ENCODE results near the gene UPP1.
"Not testable (repeated sequence)": the region's sequence is repeated elsewhere in the genome, so short reads cannot be mapped to it uniquely, and the experiment has no call there.

Gene UPP1

DNA sequence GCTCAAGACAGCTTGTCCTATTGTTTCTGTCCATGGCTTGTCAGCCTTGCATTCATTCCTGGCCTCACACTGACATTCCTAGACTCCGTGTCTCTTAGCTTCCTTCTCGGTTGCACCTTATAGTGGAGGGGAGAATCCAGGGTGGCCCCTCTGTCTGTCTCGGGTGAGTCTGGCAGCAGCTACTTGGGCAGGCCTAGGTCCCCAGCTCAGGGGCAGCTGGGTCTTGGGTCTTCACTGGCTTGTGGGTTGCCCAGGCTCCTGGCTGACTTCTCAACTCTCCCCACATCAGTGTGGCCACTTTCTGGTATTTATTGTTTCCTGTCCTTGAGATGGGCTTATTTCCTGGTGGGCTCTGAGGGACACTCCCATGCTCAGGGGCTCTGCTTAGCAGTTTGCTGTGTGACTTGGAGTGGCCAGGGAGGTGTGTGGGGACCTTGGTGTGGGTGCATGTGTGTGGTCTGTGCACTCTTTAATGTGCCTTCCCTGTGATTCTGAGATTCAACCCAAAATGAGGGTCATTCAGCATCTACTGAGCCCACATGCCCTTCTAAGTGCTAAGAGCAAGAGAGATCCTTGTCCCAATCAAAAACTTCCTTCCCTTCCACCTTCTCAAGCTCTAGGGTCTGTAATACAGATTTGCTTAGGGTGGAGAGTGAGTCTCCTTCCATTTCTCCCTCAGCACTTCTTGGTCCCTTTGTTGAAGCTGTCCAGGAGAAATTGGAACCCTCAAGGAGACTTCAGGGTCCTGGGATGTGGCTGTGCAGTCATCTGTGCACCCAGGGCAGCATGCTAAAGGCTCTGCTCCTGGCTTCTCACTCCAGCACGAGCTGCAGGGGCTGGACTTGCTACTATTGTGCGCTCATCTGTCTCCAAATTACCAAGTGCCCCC lies 20.1 kb downstream of the UPP1 start:
- peak overlapping the region; percentile 100 for H3K27ac ChIP-seq
- no peak for DNase-seq (ENCODE audit: low read depth, low spot score)

DNA sequence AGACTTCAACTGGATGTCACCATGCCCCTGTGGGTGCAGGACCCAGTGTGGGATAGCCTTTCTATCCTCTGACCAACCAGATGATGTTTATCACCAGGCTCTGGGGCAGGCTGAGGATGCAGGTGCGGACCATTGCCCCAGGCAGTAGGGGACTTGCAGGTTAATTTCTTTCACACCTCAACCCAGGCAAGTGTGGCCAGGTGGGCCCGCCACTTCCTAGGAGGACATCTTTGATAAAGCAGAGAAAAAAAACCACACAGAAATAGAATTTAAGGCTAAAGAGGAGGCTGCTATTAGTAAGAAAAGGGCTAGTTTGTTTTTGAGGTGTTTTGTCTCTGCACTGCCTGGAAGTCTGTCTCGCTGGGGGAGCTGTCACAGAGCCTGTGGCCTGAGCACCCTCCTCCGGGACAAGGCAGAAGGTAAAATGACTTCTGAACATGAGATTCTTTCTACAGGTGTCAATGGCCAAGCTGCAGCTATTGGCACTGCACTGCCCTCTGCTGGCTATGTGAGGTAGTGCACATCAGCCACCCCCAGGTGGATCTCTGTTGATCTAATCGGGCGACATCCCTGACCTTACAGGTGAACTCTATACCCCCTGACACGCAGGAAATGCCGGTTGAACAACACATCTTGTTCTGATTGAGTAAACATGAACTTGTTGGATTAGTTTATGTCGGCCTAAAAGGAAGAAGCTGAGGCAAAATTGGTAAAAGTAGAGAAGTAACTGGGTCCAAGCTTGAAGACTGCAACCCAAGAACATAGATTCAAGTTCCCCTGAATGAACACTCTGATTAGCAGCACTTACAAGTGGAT lies 21.0 kb downstream of the UPP1 start:
- H3K27ac ChIP-seq, result peak overlapping the region; percentile 100

DNA sequence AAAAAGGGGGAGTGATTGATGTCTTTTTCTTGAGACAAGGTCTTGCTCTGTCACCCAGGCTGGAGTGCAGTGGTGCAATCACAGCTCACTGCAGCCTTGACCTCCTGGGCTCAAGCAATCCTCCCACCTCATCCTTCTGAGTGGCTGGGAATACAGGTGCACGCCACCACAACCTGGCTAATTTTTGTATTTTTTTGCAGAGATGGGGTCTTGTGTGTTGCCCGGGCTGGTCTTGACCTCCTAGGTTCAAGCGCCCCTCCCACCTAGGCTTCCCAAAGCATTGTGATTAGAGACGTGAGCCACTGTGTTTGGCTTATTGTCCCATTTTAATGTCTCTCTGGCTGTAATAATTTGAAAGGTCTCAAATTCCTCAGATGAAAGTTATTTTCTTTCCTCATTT lies 21.8 kb downstream of the UPP1 start:
- H3K27ac ChIP-seq, result peak overlapping the region; percentile 100
- DNase-seq (ENCODE audit: low read depth, low spot score), result no peak

More for the DNA sequence above, 21.0 kb downstream of the UPP1 start:
- no peak for DNase-seq (ENCODE audit: low read depth, low spot score)

DNA sequence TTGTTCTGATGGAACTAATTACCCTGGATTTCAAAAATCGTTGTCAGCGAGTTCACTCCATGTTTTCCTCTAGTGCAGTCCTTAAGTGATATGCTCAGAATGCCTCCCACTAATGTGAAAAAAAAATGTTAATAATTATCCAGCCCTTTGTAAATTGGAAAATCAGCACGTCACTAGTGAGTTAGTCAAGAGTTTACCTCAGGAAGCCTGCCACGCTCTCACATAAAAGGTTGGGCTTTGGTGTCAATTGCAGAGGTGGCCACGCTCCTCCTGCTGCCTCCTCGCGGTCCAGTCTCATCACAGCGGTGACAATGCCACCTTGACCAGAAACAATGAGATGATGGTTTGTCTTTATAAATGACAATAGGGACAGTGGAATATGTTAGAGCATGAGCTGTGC lies 22.5 kb downstream of the UPP1 start:
- peak overlapping the region; percentile 100 for H3K27ac ChIP-seq
- DNase-seq (ENCODE audit: low read depth, low spot score), result no peak

DNA sequence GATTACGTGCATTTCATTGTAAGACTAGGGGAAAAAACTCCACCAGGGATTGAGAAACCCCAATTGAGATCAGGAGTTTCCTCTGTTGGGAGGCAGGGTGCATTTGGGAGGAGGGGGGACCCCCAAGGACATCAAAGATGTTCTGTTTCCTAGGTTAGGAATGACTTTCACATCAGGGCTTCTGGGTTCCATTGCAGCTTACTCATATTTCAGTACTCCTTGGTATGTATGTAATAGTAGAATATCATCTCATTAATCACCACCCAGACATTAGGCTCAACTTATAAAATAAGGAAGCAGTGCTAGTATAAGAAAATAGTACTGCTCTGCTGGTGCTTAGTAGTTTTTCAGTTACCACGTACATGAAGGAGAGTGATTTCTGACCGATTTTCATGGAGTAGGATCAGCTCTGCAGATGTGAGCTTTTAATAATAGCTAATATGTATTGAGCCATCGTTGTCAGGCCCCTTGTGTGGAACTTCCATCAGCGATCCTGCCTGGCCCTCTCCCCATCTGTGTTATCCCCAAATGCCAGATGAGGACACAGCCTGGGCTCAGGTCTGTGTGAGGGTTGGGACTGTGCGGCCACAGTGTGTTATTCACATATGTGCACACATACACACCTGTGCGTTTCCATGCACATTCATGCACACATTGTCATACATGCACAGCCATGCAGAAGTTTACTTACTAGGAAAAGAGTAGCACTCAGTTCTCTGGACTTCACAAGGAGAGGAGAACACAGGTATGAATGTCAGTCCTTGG lies 23.5 kb downstream of the UPP1 start:
- DNase-seq (ENCODE audit: low read depth, low spot score), result no peak
- peak overlapping the region; percentile 100 for H3K27ac ChIP-seq

DNA sequence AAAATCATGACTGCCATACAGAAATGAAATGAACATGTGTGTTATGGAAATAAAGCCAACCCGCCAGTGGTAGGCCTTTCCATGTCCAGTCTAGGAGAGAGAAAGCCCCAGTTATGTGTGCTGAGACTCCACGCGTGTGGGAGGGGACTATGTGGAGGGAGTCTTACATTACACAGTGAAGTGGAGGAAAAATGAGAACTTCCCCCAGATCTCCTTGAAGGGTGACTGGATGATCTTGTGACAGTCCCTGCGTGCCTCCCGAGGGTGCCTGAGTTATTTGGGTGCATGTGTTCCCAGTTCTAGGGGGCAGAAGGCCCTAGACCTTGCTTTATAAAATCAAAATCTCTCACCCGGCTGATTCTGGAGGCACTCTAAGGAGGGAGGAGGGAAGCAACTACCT lies 24.2 kb downstream of the UPP1 start:
- H3K27ac ChIP-seq, result peak overlapping the region; percentile 100
- DNase-seq (ENCODE audit: low read depth, low spot score), result no peak

DNA sequence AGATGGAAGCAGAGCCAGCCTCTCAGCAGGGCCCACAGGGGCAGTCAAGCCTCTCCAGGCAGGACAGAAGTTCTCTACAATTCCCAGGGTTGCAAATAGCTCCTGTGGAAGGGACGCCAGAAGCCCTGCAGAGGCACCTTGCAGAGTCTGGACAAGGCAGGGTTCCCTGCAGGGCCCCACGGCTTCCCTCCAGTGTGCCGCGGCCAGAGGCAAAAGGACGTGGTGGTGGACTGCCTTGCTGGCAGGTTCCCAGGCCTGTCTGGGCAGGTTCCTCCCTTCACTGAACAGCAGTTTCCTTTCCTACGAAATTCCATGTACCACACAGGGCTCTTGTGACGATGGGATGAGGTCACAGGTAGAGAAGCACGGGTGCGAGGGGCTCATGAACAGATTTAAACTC lies 25.1 kb downstream of the UPP1 start:
- H3K27ac ChIP-seq, result peak overlapping the region; percentile 26
- DNase-seq (ENCODE audit: low read depth, low spot score), result no peak

DNA sequence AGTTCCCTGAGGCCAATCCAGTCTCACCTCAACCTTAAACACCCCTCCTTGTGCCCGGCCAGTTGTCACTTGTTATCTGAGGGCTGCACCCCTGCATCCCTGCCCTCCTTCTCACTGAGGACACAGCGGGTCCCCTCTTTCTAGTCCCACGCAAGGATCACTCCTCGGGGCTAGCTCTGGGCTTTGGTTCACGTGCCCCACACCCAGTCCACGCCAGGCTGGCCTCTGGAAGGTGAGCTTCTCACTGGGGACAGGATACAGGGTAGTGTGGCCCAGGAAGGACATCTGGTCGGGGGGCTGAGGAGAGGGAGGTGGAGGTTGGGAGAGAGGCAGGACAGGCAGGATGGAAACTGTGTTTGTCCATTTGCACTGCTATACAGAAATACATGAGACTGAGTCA lies 25.5 kb downstream of the UPP1 start:
- no peak for DNase-seq (ENCODE audit: low read depth, low spot score)
- H3K27ac ChIP-seq, result peak overlapping the region; percentile 26

DNA sequence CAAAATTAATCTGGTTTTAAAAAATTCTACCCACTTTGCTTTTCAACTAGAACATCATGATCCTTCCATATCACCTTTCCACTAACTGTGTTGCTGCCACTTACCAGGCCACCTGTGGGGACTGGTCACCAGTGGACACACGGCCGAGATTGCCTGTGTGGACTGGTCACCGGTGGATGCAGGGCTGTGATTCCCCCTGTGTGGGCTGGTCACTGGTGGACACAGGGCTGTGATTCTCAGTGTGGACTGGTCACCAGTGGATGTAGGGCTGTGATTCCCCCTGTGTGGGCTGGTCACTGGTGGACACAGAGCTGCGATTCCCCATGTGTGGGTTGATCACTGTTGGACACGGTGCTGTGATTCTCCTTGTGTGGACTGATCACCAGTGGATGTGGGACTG lies 27.0 kb downstream of the UPP1 start:
- H3K27ac ChIP-seq, result no peak overlapping the region
- DNase-seq (ENCODE audit: low read depth, low spot score), result no peak

DNA sequence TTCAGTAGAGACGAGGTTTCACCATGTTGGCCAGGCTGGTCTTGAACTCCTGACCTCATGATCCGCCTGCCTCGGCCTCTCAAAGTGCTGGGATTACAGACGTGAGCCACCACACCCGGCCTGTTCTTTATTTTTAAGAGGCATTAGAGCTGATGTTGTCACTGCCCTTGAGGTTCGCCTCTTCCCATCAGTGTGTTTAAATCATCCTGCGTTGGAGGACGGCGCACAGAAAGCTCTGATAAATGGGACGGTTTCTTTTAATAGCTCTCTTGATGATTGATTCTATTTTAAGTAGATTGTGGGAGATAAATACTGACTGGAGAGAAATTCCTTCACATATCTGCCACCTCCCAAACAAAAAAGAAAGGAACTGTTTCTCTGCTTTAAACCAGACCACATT lies 29.0 kb downstream of the UPP1 start:
- H3K27ac ChIP-seq, result no peak overlapping the region
- DNase-seq (ENCODE audit: low read depth, low spot score), result no peak

DNA sequence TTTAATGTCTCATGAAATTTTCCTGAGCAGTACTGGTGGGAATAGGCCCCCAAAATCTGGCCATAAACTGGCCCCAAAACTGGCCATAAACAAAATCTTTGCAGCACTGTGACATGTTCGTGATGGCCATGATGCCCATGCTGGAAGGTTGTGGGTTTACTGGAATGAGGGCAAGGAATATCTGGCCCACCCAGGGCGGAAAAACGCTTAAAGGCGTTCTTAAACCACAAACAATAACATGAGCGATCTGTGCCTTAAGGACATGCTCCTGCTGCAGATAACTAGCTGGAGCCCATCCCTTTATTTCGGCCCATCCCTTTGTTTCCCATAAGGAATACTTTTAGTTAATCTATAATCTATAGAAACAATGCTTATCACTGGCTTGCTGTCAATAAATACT lies 31.5 kb downstream of the UPP1 start:
- H3K27ac ChIP-seq; DNase-seq (ENCODE audit: low read depth, low spot score): not testable (repeated sequence)

DNA sequence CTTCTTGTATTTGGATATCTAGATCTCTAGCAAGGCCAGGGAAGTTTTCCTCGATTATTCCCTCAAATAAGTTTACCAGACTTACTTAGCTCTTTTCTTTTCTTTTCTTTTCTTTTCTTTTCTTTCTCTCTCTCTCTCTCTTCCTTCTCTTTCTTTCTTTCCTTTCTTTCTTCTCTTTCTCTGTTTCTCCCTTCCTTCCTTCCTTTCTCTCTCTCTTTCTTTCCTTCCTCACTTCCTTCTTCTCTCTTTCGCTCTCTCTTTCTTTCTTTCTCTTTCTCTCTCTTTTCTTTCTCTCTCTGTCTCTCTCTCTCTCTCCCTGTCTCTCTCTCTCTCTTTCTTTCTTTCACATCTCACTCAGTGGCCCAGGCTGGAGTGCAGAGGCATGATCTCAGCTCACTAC lies 37.0 kb downstream of the UPP1 start:
- no peak for DNase-seq (ENCODE audit: low read depth, low spot score)
- no peak overlapping the region for H3K27ac ChIP-seq

DNA sequence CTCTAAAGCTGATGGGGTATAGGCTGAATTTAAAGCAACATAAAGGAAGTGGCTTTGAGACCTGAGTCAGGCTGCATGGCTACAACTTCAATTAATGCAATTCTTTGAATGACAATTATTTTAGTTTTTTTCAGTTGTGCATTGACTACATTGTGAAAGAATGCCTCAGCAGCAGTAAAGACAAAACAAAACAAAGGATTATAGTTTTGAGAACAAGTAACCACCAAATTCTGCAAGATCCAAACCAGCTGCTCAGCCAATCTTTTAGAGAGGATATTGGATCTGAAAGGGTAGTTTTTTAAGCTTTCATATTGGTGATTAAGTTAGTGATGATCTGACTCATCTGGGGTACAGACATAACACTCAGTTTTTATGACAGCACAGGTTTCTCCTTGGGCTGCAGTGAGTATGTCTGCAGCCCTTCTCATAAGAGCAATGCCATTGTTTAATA lies 41.6 kb downstream of the UPP1 start:
- H3K27ac ChIP-seq, result no peak overlapping the region
- no peak for DNase-seq (ENCODE audit: low read depth, low spot score)

DNA sequence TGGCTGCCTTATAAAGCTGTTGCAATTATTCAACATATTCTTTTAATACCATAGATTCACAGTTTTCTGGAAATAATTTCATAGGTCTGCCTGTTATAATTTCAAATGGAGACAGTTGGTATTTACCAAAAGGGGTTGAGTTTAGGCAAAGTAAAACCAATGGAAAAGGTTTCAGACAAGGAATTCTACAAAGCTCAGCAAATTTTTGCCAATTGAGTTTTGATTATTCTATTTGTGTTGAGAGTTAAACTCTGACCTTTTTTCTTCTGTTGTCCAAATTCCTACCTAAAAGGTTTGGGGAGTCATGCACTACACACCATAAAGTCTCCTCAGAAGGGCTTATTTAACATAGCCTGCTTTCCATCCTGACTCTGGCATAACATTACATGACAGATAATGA lies 43.7 kb downstream of the UPP1 start:
- no peak for DNase-seq (ENCODE audit: low read depth, low spot score)
- H3K27ac ChIP-seq, result no peak overlapping the region

DNA sequence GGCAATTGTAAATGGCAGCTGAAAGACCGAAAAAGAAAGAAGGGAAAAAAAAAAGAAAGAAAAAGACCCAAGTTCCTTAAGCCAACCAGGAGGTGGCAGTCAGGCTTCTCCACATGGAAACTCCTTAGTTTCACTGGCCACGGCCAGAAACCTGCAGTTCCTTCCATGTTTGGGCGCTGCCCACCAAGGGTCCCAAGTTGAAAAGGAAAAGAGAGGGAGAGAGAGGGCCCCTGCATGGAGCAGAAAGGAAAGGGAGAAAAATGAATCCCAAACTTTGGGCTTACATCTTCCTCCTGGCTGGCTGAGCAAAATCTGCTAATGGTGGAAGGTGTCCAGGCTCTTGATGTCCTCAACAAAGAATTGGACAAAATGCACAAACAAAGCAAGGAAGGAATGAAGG lies 50.4 kb downstream of the UPP1 start:
- no peak overlapping the region for H3K27ac ChIP-seq
- no peak for DNase-seq (ENCODE audit: low read depth, low spot score)

DNA sequence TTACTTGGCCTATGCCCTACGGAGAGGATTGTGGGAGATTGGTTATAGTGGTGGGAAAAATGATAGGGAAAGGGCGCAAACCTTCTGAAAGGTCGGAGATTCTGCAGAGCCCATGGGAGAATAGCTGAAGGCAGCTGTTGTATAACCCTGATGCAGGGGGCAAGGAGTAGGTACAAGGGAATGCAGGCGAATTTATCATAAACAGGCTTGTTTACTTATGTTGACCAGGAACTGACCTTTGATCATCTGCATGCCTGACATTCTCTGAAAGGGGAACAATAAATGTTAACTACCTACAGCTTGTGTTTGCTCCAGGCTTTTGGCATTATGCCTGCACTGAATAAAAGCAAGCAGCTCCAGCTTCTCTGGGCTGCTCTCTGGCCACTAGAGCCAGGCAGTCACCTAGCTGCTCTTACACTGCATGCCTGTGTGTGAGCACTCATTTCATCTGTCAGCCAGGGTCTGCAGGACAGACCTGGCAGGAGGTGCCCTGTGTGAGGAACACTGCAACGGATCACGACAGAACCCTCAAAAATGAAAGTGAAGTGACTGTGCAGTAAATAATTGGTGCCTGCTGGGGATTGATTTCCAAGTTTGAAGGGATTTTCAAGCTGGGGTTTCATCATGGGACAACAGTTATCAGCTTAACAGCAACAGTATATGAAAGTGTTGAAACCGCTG lies 51.1 kb downstream of the UPP1 start:
- no peak overlapping the region for H3K27ac ChIP-seq
- DNase-seq (ENCODE audit: low read depth, low spot score), result no peak

DNA sequence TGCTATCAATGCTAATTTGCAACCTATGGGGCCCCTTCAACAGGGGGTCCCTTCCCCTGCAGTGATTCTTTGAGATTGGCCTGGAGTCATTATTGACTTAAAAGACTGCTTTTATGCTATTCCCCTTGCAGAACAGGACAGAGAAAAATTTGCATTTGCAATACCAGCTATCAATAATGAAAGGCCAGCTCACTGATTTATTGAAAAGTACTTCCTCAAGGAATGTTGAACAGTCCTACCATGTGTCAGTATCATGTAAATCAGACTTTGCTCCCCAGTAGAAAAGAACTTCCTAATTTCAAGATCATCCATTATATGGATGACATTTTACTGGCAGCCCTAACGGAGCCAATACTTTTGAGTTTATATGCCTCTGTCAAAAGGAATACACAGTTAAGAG lies 52.5 kb downstream of the UPP1 start:
- no peak overlapping the region for H3K27ac ChIP-seq
- no peak for DNase-seq (ENCODE audit: low read depth, low spot score)

DNA sequence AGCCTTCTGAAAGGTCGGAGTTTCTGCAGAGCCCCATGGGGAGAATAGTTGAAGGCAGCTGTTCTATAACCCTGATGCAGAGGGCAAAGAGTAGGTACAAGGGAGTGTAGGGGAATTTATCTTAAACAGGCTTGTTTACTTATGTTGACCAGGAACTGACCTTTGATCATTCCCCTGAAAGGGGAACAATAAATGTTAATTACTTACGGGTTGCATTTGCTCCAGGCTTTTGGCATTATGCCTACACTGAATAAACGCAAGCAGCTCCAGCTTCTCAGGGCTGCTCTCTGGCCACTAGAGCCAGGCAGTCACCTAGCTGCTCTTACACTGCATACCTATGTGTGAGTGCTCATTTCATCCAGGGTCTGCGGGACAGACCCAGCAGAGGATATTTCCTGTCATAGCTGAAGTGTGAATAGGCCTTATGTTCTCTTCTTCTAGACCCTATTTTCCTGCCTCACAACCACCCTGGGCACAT lies 55.3 kb downstream of the UPP1 start:
- DNase-seq (ENCODE audit: low read depth, low spot score), result no peak
- no peak overlapping the region for H3K27ac ChIP-seq

DNA sequence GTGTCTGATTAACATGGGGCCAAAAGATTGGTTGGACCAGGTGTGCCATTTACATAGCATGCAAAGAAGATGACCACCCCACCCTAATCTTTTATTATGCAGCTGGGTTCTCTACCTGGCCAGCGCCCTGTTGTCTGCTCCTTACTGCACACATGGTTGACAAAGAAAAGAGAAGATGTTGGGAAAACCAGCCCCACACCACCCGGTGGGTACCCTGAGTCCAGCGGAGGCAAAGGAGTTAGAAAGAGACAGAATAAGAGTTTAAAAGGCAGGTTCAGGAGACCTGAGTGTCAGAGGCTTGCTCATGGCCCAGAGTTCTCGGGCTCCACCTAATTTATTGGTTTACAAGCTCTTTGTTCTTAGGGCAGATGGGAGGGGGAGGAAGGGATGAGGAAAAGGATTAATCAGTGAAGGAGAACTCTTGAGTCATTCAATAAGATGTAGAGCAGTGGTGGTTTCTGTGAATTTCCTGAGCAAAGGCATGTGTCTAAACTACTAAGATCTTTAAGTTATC lies 58.1 kb downstream of the UPP1 start:
- DNase-seq (ENCODE audit: low read depth, low spot score), result peak; percentile 27
- peak overlapping the region; percentile 28 for H3K27ac ChIP-seq

DNA sequence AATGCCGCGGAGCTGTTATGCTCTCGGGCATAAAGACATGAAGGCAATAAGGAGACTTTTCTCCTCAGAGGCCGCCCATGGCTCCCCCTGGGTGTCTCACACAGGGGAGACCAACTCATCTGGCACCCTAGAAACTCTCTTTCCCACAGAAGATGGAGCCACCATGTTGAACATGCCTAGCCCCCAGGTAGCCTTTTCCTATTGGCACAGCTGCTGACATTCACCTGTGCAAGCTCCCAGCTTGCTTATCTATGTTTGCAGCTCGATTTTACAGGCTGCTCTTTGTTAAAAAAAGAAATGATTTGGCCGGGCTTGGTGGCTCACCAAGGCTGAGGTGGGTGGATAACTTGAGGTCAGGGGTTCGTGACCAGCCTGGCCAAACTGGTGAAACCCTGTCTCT lies 58.6 kb downstream of the UPP1 start:
- DNase-seq (ENCODE audit: low read depth, low spot score), result not testable (repeated sequence)
- peak overlapping the region; percentile 28 for H3K27ac ChIP-seq
